Lung (tissue), 12 donors: Measurements from ENCODE around the gene PRSS2. TPM values are rescaled to one million over a fixed set of nuclear protein-coding genes. Genes with fewer than 3 reads are reported as not detected.

Experiments
- ATAC-seq: fragments of 200-7000 bp; cut with Tn5 transposase; one replicate; pipeline ENCODE4 v1.9.1; 2020; ENCODE audit warnings: moderate number of reproducible peaks; ENCODE audit not compliant: insufficient read depth, low FRiP score
- DNase-seq, 3 donors: peaks; one replicate each; pipeline ENCODE4 v3.0.0-alpha.2; 2013 to 2017
- H3K27ac ChIP-seq, 2 donors: one replicate each; pipeline ENCODE4 v1.5.1; 2013; ENCODE audit warnings: mild to moderate bottlenecking in 2 of 2, moderate library complexity in 2 of 2, control low read depth in 1 of 2, inconsistent platforms in 1 of 2, low read depth in 1 of 2, low read length in 1 of 2
- H3K27me3 ChIP-seq, 3 donors: one replicate each; pipeline ENCODE4 v1.5.1; 2013; ENCODE audit warnings: low read length in 2 of 3; ENCODE audit not compliant: control insufficient read depth in 3 of 3, insufficient read depth in 3 of 3
- H3K36me3 ChIP-seq, 4 donors: one replicate each; pipeline ENCODE4 v1.5.1; 2013; ENCODE audit warnings: low read length in 4 of 4, mild to moderate bottlenecking in 1 of 4, moderate library complexity in 1 of 4; ENCODE audit not compliant: control insufficient read depth in 4 of 4, insufficient read depth in 4 of 4
- H3K4me1 ChIP-seq, 5 donors: one replicate each; pipeline ENCODE4 v1.5.1; 2013; ENCODE audit warnings: low read length in 5 of 5, mild to moderate bottlenecking in 2 of 5, moderate library complexity in 1 of 5; ENCODE audit not compliant: control insufficient read depth in 5 of 5, insufficient read depth in 5 of 5
- H3K4me3 ChIP-seq: one replicate; pipeline ENCODE4 v1.5.1; 2013; ENCODE audit warnings: mild to moderate bottlenecking, control low read depth, moderate library complexity
- H3K9ac ChIP-seq, 2 donors: one replicate each; pipeline ENCODE4 v1.5.1; 2013; ENCODE audit warnings: low read length in 2 of 2, control low read depth in 1 of 2; ENCODE audit not compliant: insufficient read depth in 1 of 2
- H3K9me3 ChIP-seq, 4 donors: one replicate each; pipeline ENCODE4 v1.5.1; 2013; ENCODE audit warnings: low read length in 3 of 4, mild to moderate bottlenecking in 1 of 4, moderate library complexity in 1 of 4; ENCODE audit not compliant: control insufficient read depth in 4 of 4, insufficient read depth in 3 of 4
- WGBS, 2 donors: extraction: QIAGEN DNeasy Blood & Tissue Kit; methylation state at CpG; one replicate each; pipeline ENCODE4 v1.1.7; 2013; 5-methylcytosine and 5-hydroxymethylcytosine counted together
- polyA plus RNA-seq, 2 donors: library from polyadenylated mRNA; stranded (reverse); fragments of 200-250 nt; gene quantifications; one replicate each; pipeline ENCODE4 v1.2.1, GENCODE V29; 2013
- total RNA-seq, 2 donors: library from RNA; depleted of rRNA in 1 of 2; stranded (reverse); fragments of >200 nt in 1 of 2; gene quantifications; one replicate each; pipeline ENCODE4 v1.2.1, GENCODE V29; 2014 to 2021
- TF ChIP-seq, protein P1 (sequence below): IDR thresholded peaks from 2 replicates; pipeline ENCODE4 v1.5.1; 2012; ENCODE audit warnings: mild to moderate bottlenecking; ENCODE audit errors: control extremely low read depth, extremely low read depth
- donor health status: control.
- donor health status: control.
- donor health status: Bipolar disorder and iron deficiency.
- donor health status: healthy.
- donor health status: DM: yes; HTN: yes; CAD: no.

Gene PRSS2
- total and polyA plus RNA-seq, 4 donors = 0.35 to 47.9 (median 1.7) TPM; not detected in 1

DNA sequence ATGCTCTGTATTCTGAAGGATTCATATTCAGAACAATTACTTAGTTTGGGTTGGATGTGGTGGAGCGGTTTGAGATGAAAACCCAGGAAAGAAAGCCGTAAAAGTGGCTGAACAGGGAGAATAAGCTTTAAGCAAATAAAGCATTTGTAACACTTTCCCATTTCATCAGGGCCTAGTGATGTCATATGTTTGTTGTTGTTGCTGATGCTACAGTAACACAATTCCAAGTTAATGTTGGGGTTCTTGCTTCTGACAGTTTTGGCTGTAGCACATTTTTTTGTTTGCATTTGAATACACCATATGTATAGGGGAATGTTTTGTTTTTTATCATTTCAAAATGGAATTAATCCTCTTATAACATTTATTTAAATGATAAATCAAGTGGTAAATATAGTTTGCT, 43.7 kb downstream of the PRSS2 start:
- TF ChIP-seq, protein P1, sequence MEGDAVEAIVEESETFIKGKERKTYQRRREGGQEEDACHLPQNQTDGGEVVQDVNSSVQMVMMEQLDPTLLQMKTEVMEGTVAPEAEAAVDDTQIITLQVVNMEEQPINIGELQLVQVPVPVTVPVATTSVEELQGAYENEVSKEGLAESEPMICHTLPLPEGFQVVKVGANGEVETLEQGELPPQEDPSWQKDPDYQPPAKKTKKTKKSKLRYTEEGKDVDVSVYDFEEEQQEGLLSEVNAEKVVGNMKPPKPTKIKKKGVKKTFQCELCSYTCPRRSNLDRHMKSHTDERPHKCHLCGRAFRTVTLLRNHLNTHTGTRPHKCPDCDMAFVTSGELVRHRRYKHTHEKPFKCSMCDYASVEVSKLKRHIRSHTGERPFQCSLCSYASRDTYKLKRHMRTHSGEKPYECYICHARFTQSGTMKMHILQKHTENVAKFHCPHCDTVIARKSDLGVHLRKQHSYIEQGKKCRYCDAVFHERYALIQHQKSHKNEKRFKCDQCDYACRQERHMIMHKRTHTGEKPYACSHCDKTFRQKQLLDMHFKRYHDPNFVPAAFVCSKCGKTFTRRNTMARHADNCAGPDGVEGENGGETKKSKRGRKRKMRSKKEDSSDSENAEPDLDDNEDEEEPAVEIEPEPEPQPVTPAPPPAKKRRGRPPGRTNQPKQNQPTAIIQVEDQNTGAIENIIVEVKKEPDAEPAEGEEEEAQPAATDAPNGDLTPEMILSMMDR = no peak
- Histone ChIP-seq H3K27me3 (peaks cover 0 to 27% (median 0%) of the 10 kb centered on the region in 3 donors), H3K9ac (no peak overlapping the region), H3K27ac (no peak overlapping the region), H3K9me3 (no peaks in the 10 kb centered on the region), H3K4me3 (no peak overlapping the region), H3K4me1 (no peaks in the 10 kb centered on the region), H3K36me3 (no peaks in the 10 kb centered on the region)
- WGBS, 2 donors = 69 to 85% methylated on average over 2 of the region's 2 CpGs
- DNase-seq = no peak
- ATAC-seq = no peak

DNA sequence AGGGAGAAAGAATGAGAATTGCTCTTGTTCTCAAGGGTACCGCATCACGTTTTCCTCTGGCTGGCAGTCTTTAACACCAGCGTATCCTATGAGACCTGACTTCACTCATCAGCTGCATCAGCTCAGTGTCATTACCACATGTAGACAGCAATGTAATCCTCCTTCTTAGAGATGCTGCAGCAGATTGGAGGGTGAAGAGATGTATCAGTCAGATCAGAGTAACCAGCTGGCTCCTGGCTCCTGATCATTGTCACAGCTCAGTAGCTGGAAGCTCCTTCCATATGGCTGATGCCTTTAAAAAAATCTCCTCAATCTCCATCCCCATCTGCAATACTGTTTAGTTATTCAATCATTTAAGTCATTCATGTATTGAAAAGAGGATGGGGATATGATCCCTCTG, 44.4 kb downstream of the PRSS2 start:
- DNase-seq (no peak), ATAC-seq (no peak)
- H3K27me3 ChIP-seq = peaks cover 0 to 23% (median 0%) of the 10 kb centered on the region in 3 donors
- 80 to 93% methylated on average over 3 of the region's 3 CpGs for WGBS, 2 donors
- no peaks in the 10 kb centered on the region for H3K36me3 ChIP-seq
- no peak overlapping the region for H3K4me3 ChIP-seq
- TF ChIP-seq, protein P1 = no peak
- no peaks in the 10 kb centered on the region for H3K4me1 ChIP-seq
- H3K9ac ChIP-seq = no peak overlapping the region
- H3K27ac ChIP-seq = no peak overlapping the region
- no peaks in the 10 kb centered on the region for H3K9me3 ChIP-seq

DNA sequence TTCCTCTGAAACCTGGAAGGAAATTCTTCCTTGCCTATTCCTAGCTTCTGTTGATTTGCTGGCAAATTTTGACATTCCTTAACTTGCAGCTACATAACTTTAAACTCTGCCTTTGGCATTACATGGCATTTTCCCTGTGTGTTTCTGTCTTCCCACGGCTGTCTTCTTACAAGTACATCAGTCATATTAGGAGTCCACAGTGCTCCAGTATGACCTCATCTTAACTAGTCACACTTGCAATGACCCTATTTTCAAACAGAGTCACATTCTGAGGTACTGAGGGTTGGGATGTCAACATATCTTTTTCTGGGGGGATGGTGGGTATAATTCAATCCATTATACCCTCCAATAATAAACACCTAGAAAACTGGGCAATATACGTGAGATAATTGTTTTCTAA, 46.7 kb downstream of the PRSS2 start:
- no peak for DNase-seq
- Histone ChIP-seq H3K27ac (no peak overlapping the region), H3K9me3 (no peaks in the 10 kb centered on the region), H3K36me3 (no peaks in the 10 kb centered on the region), H3K9ac (no peak overlapping the region), H3K4me3 (no peak overlapping the region), H3K4me1 (no peaks in the 10 kb centered on the region), H3K27me3 (peaks cover 0 to 20% (median 0%) of the 10 kb centered on the region in 3 donors)
- 65 to 92% methylated on average over 2 of the region's 2 CpGs for WGBS, 2 donors
- no peak for ATAC-seq
- TF ChIP-seq, protein P1 = no peak

DNA sequence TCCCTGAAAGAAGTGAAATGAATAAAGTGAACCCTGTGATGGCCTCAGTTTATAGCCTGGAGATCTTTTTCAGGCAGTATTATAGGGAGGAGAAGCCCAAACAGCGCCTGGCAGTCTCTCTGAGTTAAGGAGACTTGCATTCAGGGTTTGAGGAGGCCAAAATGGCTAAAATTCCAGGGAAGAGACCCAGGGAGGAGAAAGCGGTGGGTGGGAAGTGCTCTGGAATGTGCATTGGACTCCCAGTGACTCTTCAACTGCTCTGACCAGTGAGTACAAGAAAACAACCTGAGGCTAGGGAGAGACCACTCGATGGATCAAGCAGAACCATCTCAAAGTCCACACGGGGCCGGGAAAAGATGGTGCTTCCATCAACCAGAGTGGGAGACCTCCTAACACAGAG, 48.8 kb downstream of the PRSS2 start:
- TF ChIP-seq, protein P1 = no peak
- peaks cover 0 to 10% (median 0%) of the 10 kb centered on the region in 3 donors for H3K27me3 ChIP-seq
- 83 to 95% methylated on average over 5 of the region's 5 CpGs for whole genome bisulfite sequencing, 2 donors
- no peak overlapping the region for H3K27ac ChIP-seq
- ATAC-seq (no peak), DNase-seq (no peak)
- H3K9me3 ChIP-seq = no peaks in the 10 kb centered on the region
- H3K36me3 ChIP-seq = no peaks in the 10 kb centered on the region
- no peak overlapping the region for H3K9ac ChIP-seq
- H3K4me3 ChIP-seq = no peak overlapping the region
- no peaks in the 10 kb centered on the region for H3K4me1 ChIP-seq
